GM21360 (cell line): Measurements from ENCODE around the gene CAPNS2.
"Not testable (repeated sequence)": the region's sequence is repeated elsewhere in the genome, so short reads cannot be mapped to it uniquely, and the experiment has no call there.

ENCODE experiments used
- ATAC-seq: cut with Tn5 transposase; IDR thresholded peaks from one replicate; pipeline ENCODE4 v1.9.1; 2021; ENCODE audit warnings: mild to moderate bottlenecking, moderate library complexity; ENCODE audit not compliant: unreplicated experiment

Gene CAPNS2

GRCh38 chr16:55567382-55567781 is 898 bp downstream of the CAPNS2 start:
- ATAC-seq = no peak

- no peak for ATAC-seq
Measured at GRCh38 chr16:55568207-55568606, 1.7 kb downstream of the CAPNS2 start.

DNA sequence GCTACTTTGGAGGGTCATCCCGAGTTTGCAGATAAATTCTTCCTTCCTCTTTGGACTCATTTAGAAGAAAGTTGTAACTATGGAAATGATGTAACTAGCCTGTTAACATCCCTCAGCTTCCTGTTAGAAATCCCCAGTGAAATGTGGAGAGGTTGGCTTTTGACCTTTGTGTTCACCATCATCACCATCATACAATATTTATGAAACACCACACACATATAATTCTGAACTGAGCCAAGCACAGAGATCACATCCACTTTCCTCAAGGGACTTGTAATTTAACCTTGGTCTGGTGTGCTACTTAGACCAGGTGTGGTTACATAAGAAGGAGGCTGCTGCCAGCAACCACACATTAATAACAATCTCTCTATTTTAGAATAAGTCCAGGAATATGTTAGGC is 2.5 kb downstream of the CAPNS2 start:
- no peak for ATAC-seq

DNA sequence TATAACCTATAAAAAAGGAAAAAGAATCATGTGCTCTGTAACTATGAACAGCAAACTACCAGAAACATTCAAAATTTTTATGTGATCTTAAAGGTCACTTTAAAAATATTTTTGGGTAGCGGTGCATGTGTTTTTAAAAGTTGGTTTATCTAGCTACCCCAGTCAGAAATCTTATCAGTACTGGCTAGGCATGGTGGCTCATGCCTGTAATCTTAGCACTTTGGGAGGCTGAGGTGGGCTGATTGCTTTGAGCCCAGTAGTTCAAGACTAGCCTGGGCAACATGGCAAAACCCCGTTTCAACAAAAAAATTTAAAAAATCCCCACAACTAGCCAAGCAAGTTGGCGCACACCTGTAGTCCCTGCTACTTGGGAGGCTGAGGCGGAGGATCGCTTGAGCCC is 3.7 kb downstream of the CAPNS2 start:
- ATAC-seq = no peak

DNA sequence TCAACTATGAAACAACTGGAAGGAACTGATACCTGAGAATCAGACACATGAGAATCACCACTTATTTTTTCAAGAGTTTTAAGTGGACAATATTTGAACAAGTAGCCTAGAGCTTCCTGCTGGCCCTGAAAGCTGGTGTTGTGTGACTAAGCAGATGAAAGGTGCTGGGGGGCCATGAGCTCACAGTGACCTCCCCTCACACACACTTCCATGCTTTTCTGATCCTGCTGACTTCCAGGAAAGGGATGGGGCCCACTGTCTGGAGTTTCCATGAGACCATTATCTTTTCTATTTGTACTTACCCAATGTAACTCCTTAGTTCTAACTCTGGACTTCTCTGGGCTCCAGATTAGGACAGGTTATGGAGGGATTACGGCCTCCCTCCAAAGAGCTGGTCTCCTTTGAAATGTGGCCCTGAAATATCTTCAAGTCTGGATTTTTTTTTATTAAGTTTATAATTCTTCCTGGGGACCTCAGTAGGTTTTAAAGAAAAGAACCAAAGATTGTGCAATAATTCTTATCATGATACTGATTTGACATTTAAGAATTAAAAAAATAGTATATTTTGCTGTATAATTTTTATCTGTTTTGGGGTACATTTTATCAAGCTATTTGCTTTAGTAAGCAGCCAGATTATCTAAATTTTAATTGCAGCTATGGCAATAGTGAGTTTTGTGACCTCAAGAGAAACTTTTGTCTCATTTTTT is 4.9 kb downstream of the CAPNS2 start:
- no peak for ATAC-seq

- no peak for ATAC-seq
Measured at GRCh38 chr16:55572439-55572838, 6.0 kb downstream of the CAPNS2 start.

GRCh38 chr16:55574811-55575210 is 8.3 kb downstream of the CAPNS2 start:
- ATAC-seq = no peak

DNA sequence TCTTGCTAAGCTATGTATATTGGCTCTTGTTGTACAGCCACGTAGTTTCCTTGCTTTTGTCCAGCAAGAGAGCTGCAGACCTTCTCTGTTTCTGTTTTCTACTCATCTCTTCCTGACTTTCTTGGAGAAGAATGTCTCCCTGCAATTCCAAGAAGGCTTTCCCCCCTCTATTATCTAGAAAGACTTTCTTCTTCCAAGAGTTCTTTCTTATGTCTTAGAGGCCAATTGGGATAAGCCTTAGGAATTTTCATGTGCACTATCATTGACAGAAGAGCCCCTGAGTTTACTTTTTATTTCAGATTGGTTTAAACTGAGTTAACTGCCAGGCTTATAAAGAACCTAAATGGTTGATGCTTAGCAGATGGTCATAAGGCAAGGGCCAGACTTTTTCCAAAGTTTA is 9.0 kb downstream of the CAPNS2 start:
- ATAC-seq = no peak

GRCh38 chr16:55576384-55576783 is 9.9 kb downstream of the CAPNS2 start:
- no peak for ATAC-seq

DNA sequence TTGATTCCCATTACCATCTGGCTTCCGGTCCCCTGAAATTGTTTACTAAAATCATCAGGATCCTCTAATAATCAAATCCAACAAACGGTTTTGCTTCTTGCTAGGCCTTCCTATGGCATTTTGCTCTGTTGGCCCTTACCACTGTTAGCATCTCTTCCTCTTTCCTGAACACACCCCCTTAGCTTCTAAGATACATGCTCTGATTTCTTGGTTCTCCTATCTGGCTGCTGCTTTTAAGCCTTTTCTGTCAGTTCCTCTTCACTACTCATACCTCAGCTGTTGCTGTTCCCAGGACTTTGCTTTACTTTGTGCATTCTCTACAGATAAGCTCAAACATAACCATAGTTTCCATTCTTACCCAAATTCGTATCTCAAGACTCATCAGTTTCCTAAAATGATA is 11.4 kb downstream of the CAPNS2 start:
- no peak for ATAC-seq

- ATAC-seq = no peak
Measured at GRCh38 chr16:55585631-55586030, 19.1 kb downstream of the CAPNS2 start.

- no peak for ATAC-seq
Measured at GRCh38 chr16:55588799-55589198, 22.3 kb downstream of the CAPNS2 start.

GRCh38 chr16:55592306-55592705 is 25.8 kb downstream of the CAPNS2 start:
- no peak for ATAC-seq

DNA sequence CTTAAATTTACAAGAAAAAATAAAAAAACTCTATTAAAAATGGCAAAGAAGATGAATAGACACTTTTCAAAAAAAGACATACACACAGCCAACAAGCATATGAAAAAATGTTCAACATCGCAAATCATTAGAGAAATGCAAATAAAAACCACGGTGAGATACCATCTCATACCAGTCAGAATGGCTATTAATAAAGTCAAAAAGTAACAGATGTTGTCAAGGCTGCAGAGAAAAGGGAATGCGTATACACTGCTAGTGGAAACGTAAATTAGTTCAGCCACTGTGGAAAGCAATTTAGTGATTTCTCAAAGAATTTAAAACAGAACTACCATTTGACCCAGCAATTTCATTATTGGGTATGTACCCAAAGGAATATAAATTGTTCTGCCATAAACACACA is 31.4 kb downstream of the CAPNS2 start:
- no peak for ATAC-seq

DNA sequence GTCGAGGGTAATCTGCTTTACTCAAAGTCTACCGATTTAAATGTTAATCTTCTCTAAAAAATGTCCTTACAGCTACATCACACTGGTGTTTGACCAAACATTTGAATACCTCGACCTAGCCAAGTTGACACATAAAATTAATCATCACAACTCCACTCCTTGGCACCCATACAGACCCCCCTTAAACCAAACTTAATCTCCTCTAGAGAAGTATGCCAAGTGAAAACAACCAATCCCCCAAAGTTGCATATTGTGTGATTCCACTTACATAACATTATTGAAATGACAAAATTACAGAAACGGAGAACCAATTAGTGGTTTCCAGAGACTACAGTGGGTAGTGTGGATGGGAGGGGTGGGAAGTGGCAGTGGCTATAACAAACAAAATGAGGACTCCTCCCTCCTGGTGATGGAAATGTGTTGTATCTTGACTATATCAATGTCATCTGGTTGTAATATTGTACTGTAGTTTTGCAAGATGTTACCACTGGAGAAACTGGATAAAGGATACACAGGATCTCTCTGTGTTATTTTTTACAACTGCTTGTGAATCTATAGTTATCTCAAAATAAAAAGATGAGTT is 39.4 kb downstream of the CAPNS2 start:
- no peak for ATAC-seq

DNA sequence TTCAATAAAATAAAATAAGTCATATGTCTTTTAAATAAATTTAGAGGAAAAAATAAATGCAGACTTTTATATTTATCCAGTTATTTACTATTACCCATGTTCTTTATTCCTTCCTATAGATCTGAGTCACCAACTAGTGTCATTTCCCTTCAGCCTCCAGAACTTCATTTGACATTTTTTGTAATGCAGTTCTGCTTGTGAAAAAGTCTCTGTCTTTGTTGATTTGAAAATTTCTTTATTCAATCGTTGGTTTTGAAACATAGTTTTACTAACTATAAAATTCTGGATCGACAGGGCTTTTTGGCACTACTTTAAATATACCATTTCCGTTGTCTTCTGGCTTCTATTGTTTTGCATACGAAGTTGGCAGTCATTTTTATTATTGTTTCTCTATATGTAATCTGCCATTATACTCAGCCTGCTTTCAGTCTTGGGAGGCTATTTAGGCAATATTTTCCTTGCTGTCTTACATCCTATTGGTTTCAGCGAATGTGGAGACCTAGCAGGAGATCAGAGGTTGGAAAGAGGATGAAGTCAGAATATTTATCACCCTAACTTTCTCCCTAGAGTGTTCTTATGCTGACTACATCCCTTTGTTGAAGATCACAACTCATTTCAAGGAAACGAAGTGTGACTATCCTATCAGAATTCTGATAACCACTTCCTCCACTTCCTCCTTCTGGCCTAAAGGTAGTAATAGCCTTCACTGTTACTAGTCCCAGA is 47.3 kb downstream of the CAPNS2 start:
- ATAC-seq = no peak

- no peak for ATAC-seq
Measured at GRCh38 chr16:55615071-55615470, 48.6 kb downstream of the CAPNS2 start.

- ATAC-seq = not testable (repeated sequence)
Measured at GRCh38 chr16:55615670-55616069, 49.2 kb downstream of the CAPNS2 start.
